Liver (tissue), 9 donors: Measurements from ENCODE around the gene TTC33. TPM values are rescaled to one million over a fixed set of nuclear protein-coding genes. Genes with fewer than 3 reads are reported as not detected.

Experiments used
- DNase-seq: peaks from one replicate; pipeline ENCODE4 v3.0.0-alpha.2; 2017; ENCODE audit warnings: low spot score
- H3K27ac ChIP-seq, 2 donors: one replicate each; pipeline ENCODE4 v1.7.0; 2013; ENCODE audit warnings: inconsistent platforms in 2 of 2, low read length in 2 of 2, control low read depth in 1 of 2, low read depth in 1 of 2, mild to moderate bottlenecking in 1 of 2
- H3K27me3 ChIP-seq, 4 donors: one replicate each; pipeline versions ENCODE4 v1.6.1 to v1.7.0; 2013; ENCODE audit warnings: low read length in 3 of 4, inconsistent platforms in 1 of 4, mild to moderate bottlenecking in 1 of 4, moderate library complexity in 1 of 4; ENCODE audit not compliant: control insufficient read depth in 4 of 4, insufficient read depth in 4 of 4
- H3K36me3 ChIP-seq, 4 donors: one replicate each; pipeline versions ENCODE4 v1.6.1 to v1.7.0; 2013; ENCODE audit warnings: low read length in 3 of 4, mild to moderate bottlenecking in 3 of 4, low read depth in 1 of 4, moderate library complexity in 1 of 4; ENCODE audit not compliant: control insufficient read depth in 4 of 4, insufficient read depth in 3 of 4
- H3K4me1 ChIP-seq, 4 donors: one replicate each; pipeline versions ENCODE4 v1.6.1 to v1.7.0; 2013; ENCODE audit warnings: low read length in 3 of 4, mild to moderate bottlenecking in 3 of 4, moderate library complexity in 1 of 4; ENCODE audit not compliant: control insufficient read depth in 4 of 4, insufficient read depth in 4 of 4
- H3K4me3 ChIP-seq, 3 donors: one replicate each; pipeline versions ENCODE4 v1.6.1 to v1.7.0; 2013; ENCODE audit warnings: low read length in 3 of 3, control low read depth in 1 of 3, low read depth in 1 of 3, mild to moderate bottlenecking in 1 of 3
- H3K9ac ChIP-seq, 2 donors: one replicate each; pipeline ENCODE4 v1.7.0; 2013; ENCODE audit warnings: low read length in 2 of 2, mild to moderate bottlenecking in 2 of 2, moderate library complexity in 2 of 2, control low read depth in 1 of 2, low read depth in 1 of 2
- H3K9me3 ChIP-seq, 4 donors: one replicate each; pipeline versions ENCODE4 v1.6.1 to v1.7.0; 2013; ENCODE audit warnings: low read length in 3 of 4; ENCODE audit not compliant: control insufficient read depth in 4 of 4
- ATF3 ChIP-seq: IDR thresholded peaks from 2 replicates; pipeline ENCODE4 v1.6.1; 2016; ENCODE audit warnings: antibody characterized with exemption
- CTCF ChIP-seq: fragments of 150-350 bp; IDR thresholded peaks from 2 replicates; pipeline ENCODE4 v1.5.1; 2017; ENCODE audit warnings: improper control_type of control experiment, low read depth, low read length; ENCODE audit not compliant: missing input control
- EGR1 ChIP-seq, 2 donors: IDR thresholded peaks; 2 replicates each; pipeline ENCODE4 v1.6.1; 2016 to 2018; ENCODE audit warnings: antibody characterized with exemption in 2 of 2, low read depth in 2 of 2
- FOXA1 ChIP-seq: IDR thresholded peaks from 2 replicates; pipeline ENCODE4 v1.6.1; 2016; ENCODE audit warnings: antibody characterized with exemption
- FOXA2 ChIP-seq: IDR thresholded peaks from 2 replicates; pipeline ENCODE4 v1.6.1; 2016; ENCODE audit warnings: antibody characterized with exemption
- GABPA ChIP-seq, 2 donors: IDR thresholded peaks in 1 of 2; conservative IDR thresholded peaks in 1 of 2; 2 replicates each; pipeline ENCODE4 v1.6.1; 2016; ENCODE audit warnings: antibody characterized with exemption in 2 of 2, mild to moderate bottlenecking in 1 of 2, moderate library complexity in 1 of 2
- HNF4A ChIP-seq, 2 donors: conservative IDR thresholded peaks; 2 replicates each; pipeline ENCODE4 v1.6.1; 2016; ENCODE audit warnings: antibody characterized with exemption in 2 of 2, mild to moderate bottlenecking in 2 of 2
- HNF4G ChIP-seq: IDR thresholded peaks from 2 replicates; pipeline ENCODE4 v1.6.1; 2016; ENCODE audit warnings: antibody characterized with exemption
- JUND ChIP-seq, 2 donors: IDR thresholded peaks; 2 replicates each; pipeline ENCODE4 v1.6.1; 2016; ENCODE audit warnings: antibody characterized with exemption in 2 of 2
- NR2F2 ChIP-seq: IDR thresholded peaks from 2 replicates; pipeline ENCODE4 v1.6.1; 2016; ENCODE audit warnings: antibody characterized with exemption
- RAD21 ChIP-seq, 2 donors: IDR thresholded peaks; 2 replicates each; pipeline ENCODE4 v1.6.1; 2016; ENCODE audit warnings: antibody characterized with exemption in 2 of 2, mild to moderate bottlenecking in 2 of 2
- REST ChIP-seq: IDR thresholded peaks from 2 replicates; pipeline ENCODE4 v1.6.1; 2016; ENCODE audit warnings: antibody characterized with exemption, mild to moderate bottlenecking
- RXRA ChIP-seq, 2 donors: IDR thresholded peaks; 2 replicates each; pipeline ENCODE4 v1.6.1; 2017 to 2018; ENCODE audit warnings: antibody characterized with exemption in 2 of 2, mild to moderate bottlenecking in 1 of 2
- SP1 ChIP-seq: IDR thresholded peaks from 2 replicates; pipeline ENCODE4 v1.6.1; 2018; ENCODE audit warnings: antibody characterized with exemption, mild to moderate bottlenecking
- TAF1 ChIP-seq: conservative IDR thresholded peaks from 2 replicates; pipeline ENCODE4 v1.6.1; 2016; ENCODE audit warnings: antibody characterized with exemption, mild to moderate bottlenecking
- ZBTB33 ChIP-seq: IDR thresholded peaks from 2 replicates; pipeline ENCODE4 v1.6.1; 2016; ENCODE audit warnings: antibody characterized with exemption
- WGBS: extraction: QIAGEN DNeasy Blood & Tissue Kit; methylation state at CpG from one replicate; pipeline ENCODE4 v1.1.7; 2013; 5-methylcytosine and 5-hydroxymethylcytosine counted together
- polyA plus RNA-seq, 2 donors: library from polyadenylated mRNA; stranded (reverse) in 1 of 2; unstranded in 1 of 2; fragments of 200-250 nt in 1 of 2; fragments of >200 nt in 1 of 2; fragmentation: Nextera tagmentation in 1 of 2; extraction: Ambion mirVana in 1 of 2; gene quantifications; one replicate each; pipeline versions ENCODE4 v1.2.1 to v1.2.3, GENCODE V29; 2013 to 2015
- total RNA-seq, 2 donors: library from RNA; depleted of rRNA; stranded (reverse); fragments of >200 nt; gene quantifications; one replicate each; pipeline ENCODE4 v1.2.3, GENCODE V29; 2014
- donor health status: healthy.
- donor health status: healthy.
- donor health status: healthy.
- donor health status: healthy.
- donor health status: healthy.

Gene TTC33
- total and polyA plus RNA-seq, 4 donors: 4.3 to 12.0 (median 7.6) TPM

- DNase-seq: no peak
- H3K9me3 ChIP-seq: no peaks in the 10 kb centered on the region
- no peak overlapping the region for H3K4me3 ChIP-seq
- H3K27me3 ChIP-seq: peaks cover 0 to 3% (median 0%) of the 10 kb centered on the region in 4 donors
- no peaks in the 10 kb centered on the region for H3K36me3 ChIP-seq
- H3K27ac ChIP-seq: no peak overlapping the region
- 63% methylated on average over 1 of the region's 1 CpG for WGBS
- no peak overlapping the region for H3K9ac ChIP-seq
- H3K4me1 ChIP-seq: no peaks in the 10 kb centered on the region
- no peak for TF ChIP-seq RXRA (IDR thresholded peaks at IDR 0.05)
- no peak for TF ChIP-seq FOXA1
- no peak for TF ChIP-seq ATF3
- TF ChIP-seq REST: no peak
- TF ChIP-seq NR2F2: no peak
- TF ChIP-seq TAF1: no peak
- TF ChIP-seq JUND (IDR thresholded peaks at IDR 0.05): no peak
- no peak for TF ChIP-seq HNF4G
- no peak for TF ChIP-seq EGR1 (IDR thresholded peaks at IDR 0.05; ENCODE audit: low read depth in 2 of 2)
- TF ChIP-seq RAD21 (IDR thresholded peaks at IDR 0.05): no peak
- TF ChIP-seq FOXA2: no peak
- TF ChIP-seq GABPA (IDR thresholded peaks at IDR 0.05 in 1 of 2, conservative IDR thresholded peaks at IDR 0.05 in 1 of 2): no peak
- no peak for TF ChIP-seq SP1
- TF ChIP-seq HNF4A (conservative IDR thresholded peaks at IDR 0.05): no peak
- TF ChIP-seq ZBTB33: no peak
- TF ChIP-seq CTCF: no peak
These were observed 200.9 kb downstream of the TTC33 start for GRCh38 chr5:40554813-40555212.

GRCh38 chr5:40554054-40554453, 201.7 kb downstream of the TTC33 start:
- DNase-seq: no peak
- Histone ChIP-seq H3K36me3 (no peaks in the 10 kb centered on the region), H3K4me3 (no peak overlapping the region), H3K27me3 (peaks cover 0 to 3% (median 0%) of the 10 kb centered on the region in 4 donors), H3K27ac (no peak overlapping the region), H3K9me3 (no peaks in the 10 kb centered on the region), H3K9ac (no peak overlapping the region), H3K4me1 (no peaks in the 10 kb centered on the region)
- 94% methylated on average over 1 of the region's 1 CpG for WGBS
- TF ChIP-seq SP1 (no peak), TAF1 (no peak), NR2F2 (no peak), FOXA1 (no peak), ZBTB33 (no peak), GABPA (IDR thresholded peaks at IDR 0.05 in 1 of 2, conservative IDR thresholded peaks at IDR 0.05 in 1 of 2) (no peak), CTCF (no peak), RAD21 (IDR thresholded peaks at IDR 0.05) (no peak), EGR1 (IDR thresholded peaks at IDR 0.05; ENCODE audit: low read depth in 2 of 2) (no peak)
